ENCODE measurements around the gene STUM.

Gene STUM

GRCh38 chr1:226656601-226657277 is 108.2 kb downstream of the STUM start:
- no peak for DNase-seq

- DNase-seq = no peak
Measured at GRCh38 chr1:226657895-226658545, 109.5 kb downstream of the STUM start.

- DNase-seq = no peak
Measured at GRCh38 chr1:226658546-226659125, 110.1 kb downstream of the STUM start.
